ENCODE measurements around the gene HLA-DRA.

HLA-DRA gene

DNA sequence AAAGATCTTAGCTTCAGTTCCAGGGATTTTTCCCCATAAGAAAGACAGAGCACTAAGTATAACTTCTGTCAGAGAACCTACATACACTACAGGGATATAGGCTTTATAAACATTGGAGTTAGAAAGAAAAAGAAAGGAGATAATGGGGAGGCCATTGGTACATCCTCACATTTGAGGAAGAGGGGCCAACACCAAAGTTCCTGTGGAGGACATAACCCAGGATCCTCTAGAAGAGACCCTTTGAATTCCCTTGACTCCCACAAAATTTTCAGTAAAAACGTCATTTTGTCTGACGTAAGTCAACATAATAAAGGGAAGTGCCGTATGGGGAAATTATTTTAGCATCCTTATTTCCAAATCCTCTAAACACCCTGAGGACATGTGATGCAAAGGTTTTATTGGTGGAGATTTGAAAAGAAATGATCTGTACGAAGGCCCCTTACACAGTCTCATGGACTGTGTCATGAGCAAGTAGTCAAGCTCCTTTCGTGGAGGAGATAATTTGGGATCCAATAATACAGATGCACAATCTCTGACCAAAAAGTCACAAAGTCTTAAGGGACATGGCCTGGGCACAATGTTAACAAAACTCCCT lies 33.2 kb downstream of the HLA-DRA start:
- DNase-seq (ENCODE audit: low read depth) = no peak
- peak overlapping the region; percentile 41 for H3K4me3 ChIP-seq (ENCODE audit: low read depth, low read length)
- TF ChIP-seq, protein P1, sequence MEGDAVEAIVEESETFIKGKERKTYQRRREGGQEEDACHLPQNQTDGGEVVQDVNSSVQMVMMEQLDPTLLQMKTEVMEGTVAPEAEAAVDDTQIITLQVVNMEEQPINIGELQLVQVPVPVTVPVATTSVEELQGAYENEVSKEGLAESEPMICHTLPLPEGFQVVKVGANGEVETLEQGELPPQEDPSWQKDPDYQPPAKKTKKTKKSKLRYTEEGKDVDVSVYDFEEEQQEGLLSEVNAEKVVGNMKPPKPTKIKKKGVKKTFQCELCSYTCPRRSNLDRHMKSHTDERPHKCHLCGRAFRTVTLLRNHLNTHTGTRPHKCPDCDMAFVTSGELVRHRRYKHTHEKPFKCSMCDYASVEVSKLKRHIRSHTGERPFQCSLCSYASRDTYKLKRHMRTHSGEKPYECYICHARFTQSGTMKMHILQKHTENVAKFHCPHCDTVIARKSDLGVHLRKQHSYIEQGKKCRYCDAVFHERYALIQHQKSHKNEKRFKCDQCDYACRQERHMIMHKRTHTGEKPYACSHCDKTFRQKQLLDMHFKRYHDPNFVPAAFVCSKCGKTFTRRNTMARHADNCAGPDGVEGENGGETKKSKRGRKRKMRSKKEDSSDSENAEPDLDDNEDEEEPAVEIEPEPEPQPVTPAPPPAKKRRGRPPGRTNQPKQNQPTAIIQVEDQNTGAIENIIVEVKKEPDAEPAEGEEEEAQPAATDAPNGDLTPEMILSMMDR (IDR thresholded peaks at IDR 0.05; ENCODE audit: low read depth, low read length, missing control alignments) = no peak

DNA sequence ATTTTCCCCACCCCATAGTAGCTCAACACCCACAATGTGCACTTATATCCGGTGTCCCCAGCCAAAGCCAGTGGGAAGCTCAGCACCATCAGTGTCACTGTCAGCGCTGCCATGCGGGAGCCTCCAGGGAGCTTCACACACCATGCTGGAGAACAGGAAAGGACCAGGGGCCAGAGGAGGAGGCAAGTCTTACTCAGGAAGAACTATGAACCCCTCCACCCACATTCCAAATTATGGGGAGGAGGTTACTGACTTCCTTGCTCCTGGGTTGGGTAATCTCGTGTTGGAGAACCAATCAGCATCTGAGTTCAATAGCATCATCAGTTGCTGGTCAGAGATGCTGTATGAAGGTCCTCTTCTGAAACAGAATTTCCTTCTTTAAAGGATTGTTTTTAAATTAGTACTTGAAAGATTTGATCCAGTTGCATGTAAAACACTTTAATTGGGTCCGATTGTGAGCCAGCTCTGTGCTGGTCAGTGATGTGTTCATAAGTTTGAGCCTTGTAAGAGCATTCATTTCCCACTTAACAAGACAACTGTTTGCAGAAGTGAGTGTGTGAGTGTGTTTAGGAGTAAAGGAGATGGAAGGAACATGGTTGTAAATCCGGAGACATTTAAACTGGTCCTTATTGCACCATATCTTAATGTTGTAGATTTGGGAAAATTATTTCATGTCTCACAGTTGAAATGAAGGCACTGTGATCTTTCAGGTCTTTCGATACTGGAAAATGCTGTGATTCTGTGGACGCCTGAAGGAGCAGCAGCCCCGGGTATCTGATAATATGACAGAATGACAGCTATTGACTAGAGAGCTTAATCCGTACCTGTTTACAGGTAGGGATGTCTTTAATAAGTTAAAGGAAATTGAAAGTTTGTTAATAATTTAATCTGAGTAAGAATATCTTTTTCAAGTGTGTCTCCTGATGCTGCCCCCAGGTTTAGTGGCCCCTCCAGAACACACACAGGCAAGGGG lies 34.0 kb downstream of the HLA-DRA start:
- H3K4me3 ChIP-seq (ENCODE audit: low read depth, low read length) = peak overlapping the region; percentile 41
- peak; percentile 62 for DNase-seq (ENCODE audit: low read depth)

DNA sequence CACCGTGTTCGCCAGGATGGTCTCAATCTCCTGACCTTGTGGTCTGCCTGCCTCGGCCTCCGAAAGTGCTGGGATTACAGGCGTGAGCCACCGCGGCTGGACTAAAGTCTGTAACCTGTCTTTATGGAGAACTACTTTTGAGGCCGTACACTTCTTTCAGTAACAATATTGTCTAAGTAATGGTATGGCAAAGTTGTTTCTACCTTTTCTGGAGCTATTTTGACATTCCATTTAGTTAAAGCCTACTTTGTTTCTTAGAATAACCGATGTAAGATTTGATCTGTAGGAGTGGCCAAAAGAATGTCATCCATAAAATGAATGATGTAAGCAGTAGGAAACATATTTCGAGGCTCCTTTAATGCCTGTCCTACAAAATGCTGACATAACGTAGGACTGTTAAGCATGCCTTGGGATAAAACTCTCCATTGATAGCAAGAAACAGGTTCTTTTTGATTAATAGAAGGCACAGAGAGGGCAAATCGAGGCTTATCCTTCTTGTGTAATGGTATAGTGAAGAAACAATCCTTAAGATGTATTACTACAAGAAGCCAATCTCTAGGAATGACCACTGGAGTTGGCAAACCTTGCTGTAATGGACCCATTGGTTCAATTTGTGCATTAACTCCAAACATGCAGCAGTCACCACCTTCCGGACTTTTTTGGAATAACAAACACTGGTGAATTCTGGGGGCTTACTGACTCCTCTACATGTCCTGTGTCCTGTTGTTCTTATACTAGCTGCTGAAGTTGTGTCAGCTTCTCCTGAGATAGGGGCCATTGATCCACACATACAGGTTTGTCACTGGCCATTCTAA lies 35.9 kb downstream of the HLA-DRA start:
- TF ChIP-seq, protein P1 (IDR thresholded peaks at IDR 0.05; ENCODE audit: low read depth, low read length, missing control alignments) = no peak

DNA sequence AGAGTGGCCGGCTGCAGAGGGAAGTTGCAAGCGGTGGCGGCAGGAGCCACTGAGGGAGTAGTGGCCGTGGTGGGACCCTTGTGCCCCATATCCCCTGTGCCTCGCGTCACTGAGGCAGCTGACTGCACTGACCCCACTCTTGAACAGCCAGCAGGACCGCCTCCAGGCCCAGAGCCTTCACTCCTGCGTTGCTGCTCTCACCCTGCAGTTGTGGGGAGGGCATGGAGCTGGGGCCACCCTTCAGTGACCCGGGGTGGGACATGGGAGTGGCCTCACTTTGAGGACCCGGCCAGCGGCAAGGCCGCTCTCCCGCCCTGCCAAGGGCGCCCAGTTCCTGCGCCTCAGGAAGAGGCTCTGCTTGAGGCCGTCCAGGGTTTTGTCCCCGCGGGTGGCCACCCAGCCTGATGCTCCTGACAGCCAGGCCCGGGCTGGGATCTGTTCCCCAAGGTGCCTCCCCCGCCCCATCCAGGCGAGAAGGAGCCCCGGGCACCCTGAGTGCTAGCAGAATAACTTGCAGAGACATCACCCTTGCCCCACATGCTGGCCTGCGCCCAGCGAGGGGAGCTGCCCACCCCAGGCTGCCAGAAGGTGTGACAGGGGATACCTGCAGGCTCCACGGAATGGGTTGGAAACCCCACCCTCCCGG lies 44.4 kb downstream of the HLA-DRA start:
- TF ChIP-seq, protein P1 (IDR thresholded peaks at IDR 0.05; ENCODE audit: low read depth, low read length, missing control alignments) = no peak
- no peak overlapping the region for H3K4me3 ChIP-seq (ENCODE audit: low read depth, low read length)
- no peak for DNase-seq (ENCODE audit: low read depth)

More for the DNA sequence above, 35.9 kb downstream of the HLA-DRA start:
- DNase-seq (ENCODE audit: low read depth) = no peak
- H3K4me3 ChIP-seq (ENCODE audit: low read depth, low read length) = no peak overlapping the region

DNA sequence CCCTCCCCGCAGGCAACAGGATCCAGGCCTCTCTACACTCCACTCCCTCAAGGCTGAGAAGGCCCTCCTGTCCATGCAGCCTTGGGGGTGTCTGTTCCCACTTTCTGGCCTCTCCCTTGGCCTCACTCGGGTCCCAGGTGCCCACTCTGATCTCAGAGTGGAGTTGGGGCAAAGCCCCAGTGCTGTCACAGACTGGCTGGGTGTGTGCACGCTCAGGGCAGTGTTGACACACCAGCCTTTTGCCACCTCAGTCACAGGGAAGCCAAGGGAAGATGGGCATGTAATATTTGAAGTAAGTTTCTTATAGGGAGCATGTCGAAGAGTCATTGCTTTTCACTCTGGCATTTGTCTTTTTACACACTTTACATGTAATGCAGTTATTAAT lies 44.9 kb downstream of the HLA-DRA start:
- H3K4me3 ChIP-seq (ENCODE audit: low read depth, low read length) = no peak overlapping the region
- TF ChIP-seq, protein P1 (IDR thresholded peaks at IDR 0.05; ENCODE audit: low read depth, low read length, missing control alignments) = no peak
- DNase-seq (ENCODE audit: low read depth) = no peak

DNA sequence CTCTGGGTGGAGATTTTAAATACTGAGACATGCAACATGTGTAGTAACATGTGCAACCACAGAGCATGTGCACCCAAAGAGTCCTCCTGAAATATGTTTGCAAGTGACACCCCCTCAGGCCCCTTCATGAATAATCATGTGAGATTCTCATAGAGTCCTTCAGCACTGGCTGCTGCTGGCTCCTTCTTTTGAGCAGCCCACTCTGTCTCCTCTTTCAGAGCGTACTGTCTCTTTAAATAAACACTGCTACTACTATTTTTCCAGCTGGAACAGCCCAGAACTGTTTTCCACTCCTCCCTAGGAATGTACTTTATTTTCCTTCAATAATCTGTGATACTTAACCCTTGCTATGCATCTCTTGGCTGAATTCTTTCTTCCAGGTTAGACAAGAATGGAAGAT lies 48.4 kb downstream of the HLA-DRA start:
- H3K4me3 ChIP-seq (ENCODE audit: low read depth, low read length) = no peak overlapping the region
- TF ChIP-seq, protein P1 (IDR thresholded peaks at IDR 0.05; ENCODE audit: low read depth, low read length, missing control alignments) = no peak
- no peak for DNase-seq (ENCODE audit: low read depth)

Measured in GM12864 (cell line).